Stimulated activated effector memory CD8-positive, alpha-beta T cell treated with anti-CD3 and anti-CD28 coated beads, Interleukin-12 subunit alpha, Interleukin-12 subunit beta, amount 100 ng/mL, for 72 hours (primary cell): ENCODE results near the gene AKT1.

Experiments used
- ATAC-seq: fragments of 150-1000 bp; cut with Tn5 transposase; 2 replicates; pipeline ENCODE4 v1.10.0; 2021
- DNase-seq, 2 donors: peaks; one replicate each; pipeline ENCODE4 v3.0.0; 2021 to 2022; ENCODE audit warnings: low spot score in 2 of 2
- H3K27ac Mint-ChIP-seq: one replicate; pipeline ENCODE4 v1.8.0; 2022; ENCODE audit warnings: mild to moderate bottlenecking, mixed read lengths
- H3K36me3 Mint-ChIP-seq: one replicate; pipeline ENCODE4 v1.8.0; 2022; ENCODE audit warnings: mild to moderate bottlenecking, mixed read lengths
- H3K4me1 Mint-ChIP-seq: one replicate; pipeline ENCODE4 v1.8.0; 2022; ENCODE audit warnings: mixed read lengths
- H3K4me3 Mint-ChIP-seq: one replicate; pipeline ENCODE4 v1.8.0; 2022; ENCODE audit warnings: mild to moderate bottlenecking, mixed read lengths
- H3K9me3 Mint-ChIP-seq: one replicate; pipeline ENCODE4 v1.8.0; 2022; ENCODE audit warnings: mixed read lengths

AKT1 gene

GRCh38 chr14:104805326-104805678, 9.8 kb upstream of the AKT1 start:
- no peak overlapping the region for H3K27ac Mint-ChIP-seq
- DNase-seq (no peak), ATAC-seq (no peak)
- H3K4me1 Mint-ChIP-seq, result peaks cover 22% of the 10 kb centered on the region
- no peaks in the 10 kb centered on the region for H3K36me3 Mint-ChIP-seq
- H3K4me3 Mint-ChIP-seq, result no peak overlapping the region
- no peaks in the 10 kb centered on the region for H3K9me3 Mint-ChIP-seq

DNA sequence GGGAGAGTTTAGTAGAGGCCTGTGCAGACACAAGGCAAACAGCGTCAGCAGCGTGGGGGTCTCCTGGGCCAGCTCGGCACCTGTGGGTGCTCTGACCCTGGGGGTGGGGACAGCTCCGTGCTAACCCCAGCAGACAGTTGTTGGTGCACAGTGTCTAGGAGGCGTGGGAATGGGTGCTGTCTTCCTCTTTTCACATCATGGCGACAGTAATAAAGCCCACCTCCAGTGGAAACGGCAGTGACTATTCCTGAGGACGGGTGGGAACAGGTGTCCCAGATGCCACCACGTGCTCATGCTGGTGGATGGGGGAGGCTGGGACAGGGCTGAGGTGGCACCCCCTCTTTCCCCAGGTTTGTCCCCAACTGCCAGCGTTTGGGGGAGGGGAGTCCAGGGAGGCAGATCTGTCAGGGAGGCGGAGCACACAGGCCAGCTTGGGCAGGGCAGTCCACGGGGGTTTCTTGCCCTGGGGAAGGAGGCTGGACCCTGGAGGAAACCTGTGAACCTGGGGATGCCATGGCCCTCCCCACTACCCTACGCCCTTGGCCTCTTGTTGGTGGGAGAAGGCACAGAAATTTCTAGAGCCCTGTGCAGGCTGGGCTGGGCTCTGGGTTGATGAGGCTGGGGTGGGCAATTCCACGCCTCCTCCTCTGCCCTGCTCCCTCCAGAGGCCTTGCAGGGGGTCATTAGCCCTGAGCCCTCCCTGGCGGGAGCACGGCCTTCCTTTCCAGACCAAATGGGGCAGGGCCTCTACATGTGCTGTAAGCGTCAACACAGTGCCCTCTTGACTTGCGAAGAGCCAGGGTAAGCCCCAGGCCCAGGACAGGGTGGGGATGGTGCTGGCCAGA, 9.2 kb upstream of the AKT1 start:
- no peak for DNase-seq
- H3K27ac Mint-ChIP-seq, result no peak overlapping the region
- no peaks in the 10 kb centered on the region for H3K36me3 Mint-ChIP-seq
- peaks cover 22% of the 10 kb centered on the region for H3K4me1 Mint-ChIP-seq
- H3K4me3 Mint-ChIP-seq, result no peak overlapping the region
- no peak for ATAC-seq
- no peaks in the 10 kb centered on the region for H3K9me3 Mint-ChIP-seq

GRCh38 chr14:104803912-104804410, 8.4 kb upstream of the AKT1 start:
- no peaks in the 10 kb centered on the region for H3K36me3 Mint-ChIP-seq
- H3K4me1 Mint-ChIP-seq, result peaks cover 22% of the 10 kb centered on the region
- no peak overlapping the region for H3K4me3 Mint-ChIP-seq
- no peaks in the 10 kb centered on the region for H3K9me3 Mint-ChIP-seq
- H3K27ac Mint-ChIP-seq, result no peak overlapping the region
- ATAC-seq, result no peak
- no peak for DNase-seq

- DNase-seq, result no peak
- no peak overlapping the region for H3K4me3 Mint-ChIP-seq
- peaks cover 27% of the 10 kb centered on the region for H3K4me1 Mint-ChIP-seq
- no peak overlapping the region for H3K27ac Mint-ChIP-seq
- no peaks in the 10 kb centered on the region for H3K9me3 Mint-ChIP-seq
- H3K36me3 Mint-ChIP-seq, result no peaks in the 10 kb centered on the region
- no peak for ATAC-seq
Measured at GRCh38 chr14:104803280-104803911, 7.8 kb upstream of the AKT1 start.

- ATAC-seq, result no peak
- Mint-ChIP-seq H3K9me3 (no peaks in the 10 kb centered on the region), H3K4me1 (peaks cover 33% of the 10 kb centered on the region), H3K36me3 (no peaks in the 10 kb centered on the region), H3K4me3 (peak overlapping the region; percentile 79), H3K27ac (no peak overlapping the region)
- no peak for DNase-seq
Measured at GRCh38 chr14:104802394-104803184, 7.0 kb upstream of the AKT1 start.

- Mint-ChIP-seq H3K4me3 (peak overlapping the region; percentile 79), H3K9me3 (no peaks in the 10 kb centered on the region), H3K4me1 (peaks cover 31% of the 10 kb centered on the region), H3K36me3 (no peaks in the 10 kb centered on the region), H3K27ac (no peak overlapping the region)
- no peak for DNase-seq
- ATAC-seq, result no peak
Measured at GRCh38 chr14:104801520-104802393, 6.2 kb upstream of the AKT1 start.

DNA sequence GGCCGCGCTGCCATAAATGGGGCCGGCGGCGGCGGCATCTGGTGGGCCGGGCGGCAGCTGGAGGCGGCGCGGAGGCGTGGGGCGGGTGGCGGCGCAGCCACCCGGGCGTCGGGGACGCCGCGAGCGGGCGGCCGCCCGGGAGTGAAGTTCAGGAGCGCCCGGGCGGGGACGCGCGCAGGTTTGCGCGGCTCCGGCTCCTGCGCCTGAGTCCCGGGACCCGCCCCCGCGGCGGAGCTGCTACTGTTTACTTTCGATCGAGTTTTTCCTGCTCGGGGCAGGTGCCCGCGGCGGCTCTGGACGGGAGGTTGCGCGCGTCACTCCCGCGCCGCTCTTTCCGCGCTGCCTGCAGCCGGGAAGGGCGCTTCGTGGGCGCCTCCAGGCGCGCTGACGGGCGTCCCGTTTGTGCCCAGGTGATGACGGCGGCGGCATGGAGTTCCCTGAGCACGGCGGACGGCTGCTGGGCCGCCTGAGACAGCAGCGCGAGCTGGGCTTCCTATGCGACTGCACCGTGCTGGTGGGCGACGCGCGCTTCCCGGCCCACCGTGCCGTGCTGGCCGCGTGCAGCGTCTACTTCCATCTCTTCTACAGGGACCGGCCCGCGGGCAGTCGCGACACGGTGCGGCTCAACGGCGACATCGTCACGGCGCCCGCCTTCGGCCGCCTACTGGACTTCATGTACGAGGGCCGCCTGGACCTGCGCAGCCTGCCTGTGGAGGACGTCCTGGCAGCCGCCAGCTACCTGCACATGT, 5.4 kb upstream of the AKT1 start, which contains the start of gene ZBTB42:
Gene ZBTB42, plus strand, starts transcription at position 331 of the 749 bp plus-strand sequence. Its CDS starts 97 bp downstream, at position 428.
- DNase-seq (peak; percentile 38 to 83), ATAC-seq (peak; percentile 48)
- no peaks in the 10 kb centered on the region for H3K36me3 Mint-ChIP-seq
- H3K27ac Mint-ChIP-seq, result peak within 1 kb of the TSS; percentile 58
- H3K4me1 Mint-ChIP-seq, result peaks cover 31% of the 10 kb centered on the region
- H3K4me3 Mint-ChIP-seq, result peak within 1 kb of the TSS; percentile 79
- H3K9me3 Mint-ChIP-seq, result no peaks in the 10 kb centered on the region

DNA sequence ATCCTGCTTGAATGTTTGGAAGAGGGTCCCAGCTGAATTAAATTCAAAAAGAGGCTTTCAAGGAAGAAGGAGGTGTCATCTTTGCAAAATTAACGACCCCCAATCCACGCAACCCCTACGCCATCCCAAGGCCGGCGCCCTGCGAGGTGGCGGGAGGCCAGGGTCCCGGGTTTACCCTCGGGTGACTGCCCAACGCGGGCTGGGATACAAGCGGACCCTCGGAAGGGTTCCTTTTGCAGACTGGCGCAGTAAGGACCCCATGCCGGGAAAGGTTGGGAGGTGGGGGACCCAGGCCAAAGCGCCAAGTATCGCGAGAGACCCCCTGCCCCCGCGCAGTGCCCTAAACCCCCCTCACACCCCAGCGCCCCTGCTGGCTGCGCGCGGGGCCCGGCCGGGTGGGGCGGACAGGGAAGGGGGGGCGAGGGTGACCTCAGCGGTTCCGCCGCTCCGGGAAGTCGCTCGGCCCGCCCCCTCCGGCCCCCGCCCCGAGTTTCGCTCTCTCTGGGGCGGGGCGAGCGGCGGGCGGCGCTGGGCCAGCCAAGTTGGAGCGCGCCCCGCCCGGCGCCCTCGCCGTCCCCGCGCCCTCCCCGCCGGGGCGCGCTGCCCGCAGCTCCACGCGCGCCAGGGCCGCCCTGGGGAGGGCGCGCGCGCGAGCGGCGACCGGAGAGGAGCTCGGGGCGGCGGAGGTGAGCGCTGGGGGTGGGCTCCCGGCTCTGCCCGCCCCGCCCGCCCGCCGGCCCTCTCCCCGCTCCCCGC, 4.6 kb upstream of the AKT1 start:
- ATAC-seq (peak; percentile 76), DNase-seq (peak; percentile 59 to 81)

GRCh38 chr14:104799244-104800014, 3.9 kb upstream of the AKT1 start:
- peaks cover 32% of the 10 kb centered on the region for H3K4me1 Mint-ChIP-seq
- no peak for DNase-seq
- H3K4me3 Mint-ChIP-seq, result peak overlapping the region; percentile 50
- peaks cover 3% of the 10 kb centered on the region for H3K36me3 Mint-ChIP-seq
- H3K27ac Mint-ChIP-seq, result peak overlapping the region; percentile 58
- no peaks in the 10 kb centered on the region for H3K9me3 Mint-ChIP-seq
- no peak for ATAC-seq

More for the DNA sequence above, 4.6 kb upstream of the AKT1 start:
- H3K4me3 Mint-ChIP-seq, result peak overlapping the region; percentile 50
- no peaks in the 10 kb centered on the region for H3K9me3 Mint-ChIP-seq
- H3K27ac Mint-ChIP-seq, result peak overlapping the region; percentile 58
- no peaks in the 10 kb centered on the region for H3K36me3 Mint-ChIP-seq
- H3K4me1 Mint-ChIP-seq, result peaks cover 32% of the 10 kb centered on the region

- ATAC-seq (no peak), DNase-seq (no peak)
- peak overlapping the region; percentile 50 for H3K4me3 Mint-ChIP-seq
- peaks cover 12% of the 10 kb centered on the region for H3K36me3 Mint-ChIP-seq
- H3K27ac Mint-ChIP-seq, result peak overlapping the region; percentile 58
- H3K9me3 Mint-ChIP-seq, result no peaks in the 10 kb centered on the region
- H3K4me1 Mint-ChIP-seq, result peaks cover 39% of the 10 kb centered on the region
Measured at GRCh38 chr14:104798300-104799243, 3.0 kb upstream of the AKT1 start.

- peak overlapping the region; percentile 66 for H3K4me3 Mint-ChIP-seq
Measured at GRCh38 chr14:104797115-104798044, 1.8 kb upstream of the AKT1 start.

More at GRCh38 chr14:104797115-104798044, 1.8 kb upstream of the AKT1 start:
- ATAC-seq (no peak), DNase-seq (no peak)
- H3K4me1 Mint-ChIP-seq, result peaks cover 46% of the 10 kb centered on the region
- H3K27ac Mint-ChIP-seq, result peak overlapping the region; percentile 12
- peaks cover 21% of the 10 kb centered on the region for H3K36me3 Mint-ChIP-seq
- no peaks in the 10 kb centered on the region for H3K9me3 Mint-ChIP-seq
